GM19035 (cell line): ENCODE measurements around the gene CCDC121.
A peak's percentile ranks its signal among the peaks of the same experiment; 100 is the strongest.
"Not testable (repeated sequence)": the region's sequence is repeated elsewhere in the genome, so short reads cannot be mapped to it uniquely, and the experiment has no call there.

Experiments used
- ATAC-seq: cut with Tn5 transposase; IDR thresholded peaks from one replicate; pipeline ENCODE4 v1.9.1; 2021; ENCODE audit not compliant: unreplicated experiment

CCDC121 gene

GRCh38 chr2:27638037-27638637, 9.3 kb upstream of the CCDC121 start:
- ATAC-seq = no peak

DNA sequence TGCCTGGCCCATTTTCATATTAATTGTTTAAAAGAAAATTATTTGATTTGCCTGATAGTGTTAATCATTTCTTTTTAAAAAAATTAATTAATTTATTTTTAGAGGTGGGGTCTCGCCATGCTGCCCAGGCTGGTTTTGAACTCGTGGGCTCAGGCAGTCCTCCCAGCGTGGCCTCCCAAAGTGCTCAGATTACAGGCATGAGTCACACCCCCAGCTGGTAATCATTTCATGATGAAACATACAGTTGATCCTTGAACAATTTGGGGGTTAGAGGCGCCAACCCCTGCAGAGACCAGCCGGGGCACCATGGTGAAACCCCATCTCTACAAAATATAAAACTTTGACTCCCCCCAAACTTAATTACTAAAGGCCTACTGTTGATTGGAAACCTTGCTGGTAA, 8.0 kb upstream of the CCDC121 start:
- no peak for ATAC-seq

DNA sequence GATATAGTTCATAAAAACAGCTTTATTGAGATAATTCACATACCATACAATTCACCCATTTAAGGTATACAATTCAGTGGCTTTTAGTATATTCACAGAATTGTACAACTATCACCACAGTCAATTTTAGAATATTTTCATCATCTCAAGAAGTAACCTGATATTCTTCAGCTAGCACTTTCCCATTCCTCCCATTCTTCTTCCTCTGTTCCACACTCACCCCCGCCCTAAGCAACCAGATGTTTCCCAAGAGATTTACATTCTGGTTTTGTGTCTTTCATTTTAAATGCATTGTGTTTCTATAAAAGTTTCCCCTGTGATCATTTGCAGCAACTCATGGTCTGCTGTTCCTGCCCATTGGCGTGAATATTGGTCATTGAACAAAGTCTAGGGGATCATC, 5.5 kb upstream of the CCDC121 start:
- no peak for ATAC-seq

GRCh38 chr2:27630257-27630656, 1.4 kb upstream of the CCDC121 start:
- ATAC-seq = not testable (repeated sequence)

GRCh38 chr2:27627963-27628766, 647 bp downstream of the CCDC121 start:
- peak; percentile 18 for ATAC-seq

DNA sequence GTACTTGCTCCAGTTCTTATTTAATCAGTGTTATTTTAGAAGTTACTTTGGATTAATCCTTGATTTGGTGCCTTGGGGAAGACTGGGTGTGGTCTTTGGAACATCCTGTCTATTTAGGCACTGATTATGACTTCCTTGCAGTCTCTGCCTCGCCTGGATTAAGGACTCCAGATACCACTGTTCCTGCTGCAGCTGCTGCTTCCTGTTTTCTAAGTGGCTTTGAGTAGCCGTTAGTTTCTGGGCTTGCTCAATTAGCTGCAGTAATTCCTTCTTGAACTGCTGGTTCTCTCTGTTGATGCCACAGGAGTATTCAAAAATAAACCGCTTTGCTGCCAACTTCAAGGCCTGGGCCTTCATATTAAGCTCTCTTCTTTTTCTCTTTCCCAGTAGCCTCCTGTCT, 1.9 kb downstream of the CCDC121 start:
- ATAC-seq = not testable (repeated sequence)

DNA sequence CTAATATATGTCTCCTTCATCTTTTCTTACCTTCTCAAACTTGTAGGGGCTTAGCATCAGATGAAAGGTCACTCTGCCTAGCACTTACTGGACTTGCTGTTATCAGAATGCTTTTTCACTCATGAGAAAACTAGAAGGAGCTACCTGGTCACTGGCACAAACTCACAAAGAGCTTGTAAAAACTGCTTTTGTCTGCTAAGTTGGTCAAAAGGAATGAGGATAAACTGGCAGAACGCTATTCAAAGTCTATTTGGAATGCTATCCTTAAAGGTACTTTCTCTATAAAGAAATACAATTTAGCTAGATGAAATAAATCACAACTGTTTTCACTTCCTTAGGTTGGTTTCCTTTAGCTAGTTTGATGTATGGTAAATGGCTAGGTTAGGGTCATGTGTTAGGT, 2.5 kb downstream of the CCDC121 start:
- ATAC-seq = not testable (repeated sequence)

DNA sequence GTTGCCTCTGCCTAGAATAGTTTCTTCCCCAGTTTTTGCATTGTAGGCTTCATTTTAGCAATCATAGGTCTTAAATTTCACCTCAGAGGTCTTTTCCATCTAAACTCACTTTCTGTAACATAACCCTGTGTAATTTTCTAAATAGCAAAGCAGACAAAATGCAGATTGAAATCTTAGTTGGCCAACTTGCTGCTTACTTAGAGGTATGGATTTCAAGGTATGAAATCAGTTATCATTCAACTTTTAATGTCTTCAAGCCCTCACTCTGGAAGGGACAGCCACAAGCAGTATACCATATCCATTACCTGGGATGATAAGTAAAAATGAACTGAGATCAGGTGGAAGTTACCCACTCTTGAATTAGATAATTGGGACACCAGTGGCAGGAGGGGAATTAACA, 3.9 kb downstream of the CCDC121 start:
- ATAC-seq = no peak

DNA sequence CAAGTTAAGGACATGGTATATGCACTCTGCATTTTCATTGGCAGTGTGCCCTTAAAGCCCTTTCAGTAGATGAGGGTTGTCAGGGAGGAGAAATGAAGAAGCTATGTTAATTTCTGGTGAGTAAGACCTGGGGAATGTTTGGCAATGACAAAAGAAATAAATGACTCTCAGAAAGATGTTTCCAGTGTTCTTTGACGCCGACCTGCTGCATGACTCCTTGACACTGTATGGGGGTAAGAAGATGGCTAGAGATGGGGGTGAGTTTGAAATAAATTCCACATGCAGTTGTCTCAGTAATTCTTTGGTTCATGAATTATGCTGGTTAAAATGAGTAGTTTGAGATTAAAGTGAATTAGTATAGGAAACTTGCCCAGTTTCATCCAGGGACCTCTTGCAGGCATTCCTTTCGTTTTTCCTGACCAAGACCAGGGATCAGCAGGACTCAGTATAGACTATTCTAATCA, 5.9 kb downstream of the CCDC121 start:
- no peak for ATAC-seq

DNA sequence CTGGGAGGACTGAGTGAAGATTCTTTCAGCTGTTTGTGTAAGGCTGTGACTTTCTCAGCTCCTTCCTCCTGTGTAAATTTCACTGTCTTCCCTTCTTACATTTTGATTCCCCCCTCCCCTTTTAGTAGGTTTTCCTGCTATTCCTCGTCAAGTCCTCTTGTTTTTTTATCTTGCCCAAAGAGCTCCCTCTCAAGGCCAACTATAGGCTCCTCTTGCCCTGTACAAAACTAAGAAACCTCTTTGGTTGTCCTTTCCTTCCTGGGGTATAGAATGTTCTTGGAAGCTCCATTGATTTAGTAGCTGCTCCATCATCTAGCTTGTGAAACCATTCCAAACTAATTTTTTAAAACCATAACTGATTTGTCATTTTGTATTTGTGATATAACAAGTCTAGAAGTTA, 7.3 kb downstream of the CCDC121 start:
- ATAC-seq = no peak

DNA sequence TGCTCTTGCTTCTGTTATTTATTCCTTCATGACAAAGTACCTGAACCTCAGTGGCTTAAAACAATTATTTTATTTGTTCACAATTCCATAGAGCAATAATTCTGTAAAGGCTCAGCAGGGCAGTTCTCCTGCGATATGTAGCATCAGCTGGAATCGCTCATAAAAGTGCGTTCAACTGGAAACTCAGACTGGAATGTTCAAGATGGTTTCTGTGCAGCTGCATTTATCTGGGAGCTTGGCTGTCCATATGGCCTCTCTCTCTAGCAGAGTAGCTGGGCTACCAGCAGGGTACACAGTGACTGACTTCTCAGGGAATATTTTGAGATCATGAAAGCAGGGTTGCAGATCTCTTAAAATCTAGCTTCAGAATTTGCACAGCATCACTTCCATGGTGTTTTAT, 13.5 kb downstream of the CCDC121 start:
- ATAC-seq = no peak

DNA sequence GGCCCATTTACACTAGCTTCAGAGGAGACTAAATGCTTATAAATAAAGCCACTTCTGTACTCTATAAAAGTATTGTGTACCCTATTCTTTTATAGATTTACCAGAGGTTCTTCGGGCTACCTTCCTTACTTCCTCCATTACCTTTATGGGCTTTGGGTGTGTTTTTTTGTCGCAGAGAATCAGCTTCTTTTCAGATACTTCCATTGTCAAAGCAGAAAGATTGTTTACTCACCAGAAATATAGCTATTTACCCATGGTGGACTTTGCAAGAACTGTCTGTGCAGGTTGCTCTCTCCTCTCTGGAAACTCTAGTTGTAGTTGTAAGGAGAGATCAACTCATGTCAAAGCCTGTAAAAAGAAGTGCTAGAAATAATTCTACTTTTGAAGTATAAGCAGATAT, 14.8 kb downstream of the CCDC121 start:
- no peak for ATAC-seq

DNA sequence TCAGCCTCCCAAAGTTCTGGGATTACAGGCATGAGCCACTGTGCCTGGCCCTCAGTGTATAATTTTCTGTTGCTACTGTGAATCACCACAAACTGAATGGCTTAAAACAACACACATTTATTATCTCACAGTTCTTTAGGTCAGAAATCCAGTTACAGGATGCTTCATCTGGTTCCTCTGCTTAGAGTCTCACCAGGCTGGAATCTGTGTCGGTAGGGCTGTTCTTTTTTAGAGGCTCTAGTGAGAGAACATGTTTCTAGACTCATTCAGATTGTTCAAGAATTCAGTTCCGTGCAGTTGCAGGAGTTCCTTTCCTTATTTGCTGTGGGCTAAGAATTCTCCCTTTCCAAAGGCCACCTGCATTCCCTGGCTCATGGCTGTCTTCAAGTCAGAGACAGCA, 22.2 kb downstream of the CCDC121 start:
- no peak for ATAC-seq

DNA sequence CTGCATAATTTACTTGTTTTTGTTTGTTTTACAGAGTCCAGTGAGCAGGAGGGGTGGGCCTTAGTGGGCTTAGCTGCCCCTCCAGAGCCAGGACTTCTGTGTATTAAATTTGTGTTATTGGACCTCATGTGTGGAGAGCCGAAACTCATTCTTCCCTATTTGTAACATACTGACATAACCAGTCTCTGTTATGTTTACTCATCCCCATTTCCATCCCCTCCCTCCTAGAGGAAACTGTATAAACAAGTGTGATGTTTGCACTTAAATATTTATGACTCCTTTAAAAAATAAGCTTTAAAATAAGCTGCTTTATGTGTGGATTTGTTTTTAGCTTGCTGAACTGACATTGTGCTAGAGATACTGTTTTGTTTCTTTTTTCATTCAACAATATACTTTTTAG, 32.2 kb downstream of the CCDC121 start:
- ATAC-seq = no peak

GRCh38 chr2:27595412-27595811, 33.4 kb downstream of the CCDC121 start:
- ATAC-seq = not testable (repeated sequence)

DNA sequence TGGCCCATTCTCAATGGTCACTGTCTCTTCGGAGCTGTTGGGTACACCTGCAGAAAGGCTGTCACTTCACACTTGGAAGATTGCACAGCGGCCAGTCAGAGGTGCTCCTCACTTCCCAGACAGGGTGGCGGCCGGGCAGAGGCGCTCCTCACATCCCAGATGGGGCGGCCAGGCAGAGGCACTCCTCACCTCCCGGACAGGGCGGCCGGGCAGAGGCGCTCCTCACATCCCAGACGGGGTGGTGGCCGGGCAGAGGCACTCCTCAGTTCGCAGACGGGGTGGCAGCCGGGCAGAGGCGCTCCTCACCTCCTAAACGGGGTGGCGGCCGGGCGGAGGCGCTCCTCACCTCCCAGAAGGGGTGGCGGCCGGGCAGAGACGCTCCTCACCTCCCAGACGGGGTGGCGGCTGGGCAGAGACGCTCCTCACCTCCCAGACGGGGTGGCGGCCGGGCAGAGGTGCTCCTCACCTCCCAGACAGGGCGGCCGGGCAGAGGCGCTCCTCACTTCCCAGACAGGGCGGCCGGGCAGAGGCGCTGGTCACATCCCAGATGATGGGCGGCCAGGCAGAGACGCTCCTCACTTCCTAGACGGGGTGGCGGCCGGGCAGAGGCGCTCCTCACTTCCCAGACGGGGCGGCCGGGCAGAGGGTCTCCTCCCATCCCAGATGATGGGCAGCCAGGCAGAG, 34.6 kb downstream of the CCDC121 start:
- ATAC-seq = not testable (repeated sequence)

GRCh38 chr2:27593240-27593639, 35.6 kb downstream of the CCDC121 start:
- no peak for ATAC-seq

DNA sequence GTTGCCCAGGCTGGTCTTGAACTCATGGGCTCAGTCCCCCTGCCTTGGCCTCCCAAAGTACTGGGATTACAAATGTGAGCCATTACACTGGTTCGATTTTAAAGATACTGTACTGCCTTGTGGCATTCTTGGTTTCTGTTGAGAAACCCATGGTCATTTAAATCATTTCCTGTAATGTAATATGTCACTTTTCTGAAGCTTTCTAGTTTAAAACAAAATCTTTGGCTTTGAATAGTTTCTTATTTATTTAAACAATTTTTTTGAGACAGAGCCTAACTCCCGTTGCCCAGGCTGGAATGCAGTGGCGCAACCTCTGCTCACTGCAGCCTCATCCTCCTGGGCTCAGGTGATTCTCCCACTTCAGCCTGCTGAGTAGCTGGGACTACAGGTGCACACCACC, 37.1 kb downstream of the CCDC121 start:
- ATAC-seq = no peak

GRCh38 chr2:27588308-27588707, 40.5 kb downstream of the CCDC121 start:
- no peak for ATAC-seq

DNA sequence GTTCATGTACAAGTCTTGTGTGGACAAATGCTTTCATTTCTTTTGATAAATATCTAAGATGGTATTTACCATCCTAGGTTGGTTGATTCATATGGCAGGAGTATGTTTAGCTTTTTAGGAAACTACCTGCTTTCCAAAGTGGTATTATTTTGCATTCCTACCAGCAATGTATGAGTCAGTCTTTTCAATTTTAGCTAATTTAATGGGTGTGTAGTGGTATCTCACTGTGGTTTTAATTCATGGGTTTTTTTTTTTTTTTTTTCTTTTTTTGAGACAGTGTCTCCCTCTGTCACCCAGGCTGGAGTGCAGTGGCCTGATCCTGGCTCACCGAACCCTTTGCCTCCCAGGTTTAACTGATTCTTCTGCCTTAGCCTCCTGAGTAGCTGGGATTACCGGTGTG, 41.8 kb downstream of the CCDC121 start:
- no peak for ATAC-seq

DNA sequence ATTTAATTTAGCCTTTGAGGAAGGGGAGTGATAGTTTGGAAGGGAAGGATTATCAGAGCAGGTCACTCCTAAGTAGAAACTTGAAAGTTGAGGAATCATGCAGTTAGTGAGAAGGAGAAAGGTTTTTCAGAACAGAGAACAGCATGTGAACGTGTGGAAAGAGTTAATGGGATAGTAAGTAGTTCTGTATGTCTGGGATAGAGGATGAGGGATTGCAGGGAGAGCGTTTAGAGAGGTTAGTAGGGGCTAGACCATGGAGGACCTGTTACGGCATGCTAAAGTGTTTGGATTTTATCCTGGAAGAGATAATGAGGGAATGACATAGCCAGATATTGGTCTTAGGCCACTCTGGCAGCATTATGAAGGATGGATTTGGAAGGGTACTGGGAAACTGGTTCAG, 44.2 kb downstream of the CCDC121 start:
- ATAC-seq = no peak

GRCh38 chr2:27583390-27583915, 45.4 kb downstream of the CCDC121 start:
- no peak for ATAC-seq
